K562 (cell line): Measurements from ENCODE around the gene POLR1A. TPM values are rescaled to one million over a fixed set of nuclear protein-coding genes. Genes with fewer than 3 reads are reported as not detected.

ENCODE experiments used
- CBFA2T2 ChIP-seq: fragments of 450-650 bp; conservative IDR thresholded peaks from 2 replicates; pipeline ENCODE4 v1.6.1; 2017; ENCODE audit warnings: mild to moderate bottlenecking
- KDM5B ChIP-seq: fragments of 200-600 bp; sonication (generic); IDR thresholded peaks from 2 replicates; pipeline ENCODE4 v1.6.1; 2012; ENCODE audit warnings: low read depth, mild to moderate bottlenecking, moderate library complexity, low read length, control low read depth, inconsistent platforms; ENCODE audit not compliant: insufficient replicate concordance
- SMAD2 ChIP-seq: fragments of 150-350 bp; IDR thresholded peaks from 2 replicates; pipeline ENCODE4 v1.6.1; 2014; ENCODE audit warnings: low read depth, mild to moderate bottlenecking, low read length
- SP1 ChIP-seq: sonication (generic); formaldehyde crosslinking; IDR thresholded peaks from 2 replicates; pipeline ENCODE4 v1.8.1; 2022; ENCODE audit warnings: mild to moderate bottlenecking, missing genetic modification reagents
- TBL1XR1 ChIP-seq, 2 experiments: IDR thresholded peaks; 2 replicates each; pipeline ENCODE4 v1.6.1; 2012; ENCODE audit warnings: improper control_type of control experiment in 2 of 2, low read length in 2 of 2, mild to moderate bottlenecking in 1 of 2
- TEAD2 ChIP-seq: fragments of 450-650 bp; IDR thresholded peaks from 2 replicates; pipeline ENCODE4 v1.6.1; 2016; ENCODE audit warnings: missing genetic modification characterization, control low read depth, missing compliant biosample characterization
- ZNF184 ChIP-seq: sonication (generic); formaldehyde crosslinking; IDR thresholded peaks from 2 replicates; pipeline ENCODE4 v1.5.0; 2020; ENCODE audit warnings: missing genetic modification reagents
- polyA plus RNA-seq, 8 experiments: library from polyadenylated mRNA; depleted of rRNA in 4 of 8; stranded (reverse) in 5 of 8; unstranded in 3 of 8; fragments of >200 nt; fragmentation: Nextera tagmentation in 2 of 8; fragmentation: Illumina TruSeq in 1 of 8; extraction: Ambion mirVana in 2 of 8; extraction: Trizol in 1 of 8; gene quantifications; 2 replicates each; pipeline versions ENCODE4 v1.2.1 to v1.2.3, GENCODE V29; 2011 to 2014; ENCODE audit warnings: inconsistent platforms in 1 of 8, missing spikeins in 1 of 8
- total RNA-seq, 7 experiments: library from RNA; depleted of rRNA in 6 of 7; stranded (reverse); fragments of >200 nt in 6 of 7; fragmentation: Illumina TruSeq in 2 of 7; extraction: Trizol in 2 of 7; gene quantifications; 2 replicates each; pipeline versions ENCODE4 v1.2.1 to v1.2.3, GENCODE V29; 2011 to 2021; ENCODE audit warnings: low replicate concordance in 1 of 7
- TF ChIP-seq, protein P1 (sequence below): fragments of 450-650 bp; conservative IDR thresholded peaks from 2 replicates; pipeline ENCODE4 v1.6.1; 2016; ENCODE audit warnings: missing genetic modification characterization, low read depth, mild to moderate bottlenecking, control low read depth, missing compliant biosample characterization
- TF ChIP-seq, protein P2 (sequence below): fragments of 200-800 bp; sonication (Bioruptor generic); IDR thresholded peaks from 2 replicates; pipeline ENCODE4 v1.6.1; 2017; ENCODE audit warnings: missing genetic modification characterization, missing compliant biosample characterization

Gene POLR1A
- total and polyA plus RNA-seq, 9 of the 15 experiments (the other 6 are each of a cell fraction or from before 2014, with no cell fraction given) = 3.0 to 72.1 (median 21.8) TPM

DNA sequence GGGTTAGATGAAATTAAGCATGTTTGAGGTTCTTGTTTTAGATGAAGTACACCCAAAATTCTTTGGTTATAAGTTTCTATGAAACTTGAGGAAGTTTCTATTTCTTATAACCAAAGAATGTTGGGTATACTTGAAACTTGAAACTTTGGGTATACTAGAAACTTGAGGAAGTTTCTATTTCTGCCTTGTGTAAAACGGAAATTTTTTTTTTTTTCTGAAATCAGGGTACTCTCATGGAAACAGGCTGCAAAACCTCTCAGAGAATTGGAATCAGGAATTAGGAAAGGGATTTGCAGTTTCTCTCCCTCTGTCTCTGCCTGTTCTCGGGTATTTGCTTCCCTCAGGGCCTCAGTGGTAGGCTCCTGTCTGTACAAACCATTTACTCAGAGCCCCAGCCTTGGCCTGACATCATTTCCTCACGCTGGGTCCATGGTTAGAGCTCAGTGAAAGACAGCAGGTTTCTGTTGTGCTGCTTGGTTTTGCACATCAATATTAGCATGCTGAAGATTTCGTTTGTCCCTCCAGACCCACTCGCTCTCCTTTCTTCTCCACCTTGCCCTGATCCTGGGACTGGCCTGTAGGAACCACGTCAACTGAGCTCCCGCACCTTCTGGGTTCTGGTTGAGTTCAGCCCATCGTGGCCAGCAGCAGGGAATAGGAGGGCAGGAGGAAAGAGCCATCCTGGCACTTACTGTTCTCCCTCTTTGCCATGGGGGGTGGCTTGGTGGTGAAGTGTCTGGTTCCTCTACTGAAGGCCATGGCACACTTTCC, 106.4 kb downstream of the POLR1A start (continued):
- TF ChIP-seq TEAD2 = no peak
- no peak for TF ChIP-seq TBL1XR1 (IDR thresholded peaks at IDR 0.05; ENCODE audit: low read length in 2 of 2)
- no peak for TF ChIP-seq KDM5B
- TF ChIP-seq, protein P1, sequence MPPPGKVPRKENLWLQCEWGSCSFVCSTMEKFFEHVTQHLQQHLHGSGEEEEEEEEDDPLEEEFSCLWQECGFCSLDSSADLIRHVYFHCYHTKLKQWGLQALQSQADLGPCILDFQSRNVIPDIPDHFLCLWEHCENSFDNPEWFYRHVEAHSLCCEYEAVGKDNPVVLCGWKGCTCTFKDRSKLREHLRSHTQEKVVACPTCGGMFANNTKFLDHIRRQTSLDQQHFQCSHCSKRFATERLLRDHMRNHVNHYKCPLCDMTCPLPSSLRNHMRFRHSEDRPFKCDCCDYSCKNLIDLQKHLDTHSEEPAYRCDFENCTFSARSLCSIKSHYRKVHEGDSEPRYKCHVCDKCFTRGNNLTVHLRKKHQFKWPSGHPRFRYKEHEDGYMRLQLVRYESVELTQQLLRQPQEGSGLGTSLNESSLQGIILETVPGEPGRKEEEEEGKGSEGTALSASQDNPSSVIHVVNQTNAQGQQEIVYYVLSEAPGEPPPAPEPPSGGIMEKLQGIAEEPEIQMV (tag) = 0 out of 2 replicates have a peak, but pooled peaks have one; percentile 9
- TF ChIP-seq, protein P2, sequence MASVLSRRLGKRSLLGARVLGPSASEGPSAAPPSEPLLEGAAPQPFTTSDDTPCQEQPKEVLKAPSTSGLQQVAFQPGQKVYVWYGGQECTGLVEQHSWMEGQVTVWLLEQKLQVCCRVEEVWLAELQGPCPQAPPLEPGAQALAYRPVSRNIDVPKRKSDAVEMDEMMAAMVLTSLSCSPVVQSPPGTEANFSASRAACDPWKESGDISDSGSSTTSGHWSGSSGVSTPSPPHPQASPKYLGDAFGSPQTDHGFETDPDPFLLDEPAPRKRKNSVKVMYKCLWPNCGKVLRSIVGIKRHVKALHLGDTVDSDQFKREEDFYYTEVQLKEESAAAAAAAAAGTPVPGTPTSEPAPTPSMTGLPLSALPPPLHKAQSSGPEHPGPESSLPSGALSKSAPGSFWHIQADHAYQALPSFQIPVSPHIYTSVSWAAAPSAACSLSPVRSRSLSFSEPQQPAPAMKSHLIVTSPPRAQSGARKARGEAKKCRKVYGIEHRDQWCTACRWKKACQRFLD (CRISPR knock-in tag) = peak; percentile 47; the same call in 1 of the 2 replicates
- no peak for TF ChIP-seq CBFA2T2
- no peak for TF ChIP-seq ZNF184 (CRISPR knock-in tag)
- no peak for TF ChIP-seq SP1 (CRISPR knock-in tag)
- TF ChIP-seq SMAD2 = no peak
